HepG2 (cell line): ENCODE data around the gene NFE2L2. TPM values are rescaled to one million over a fixed set of nuclear protein-coding genes. Genes with fewer than 3 reads are reported as not detected.
A peak's percentile ranks its signal among the peaks of the same experiment; 100 is the strongest.

Experiments
- ATAC-seq: fragments of 200-7000 bp; cut with Tn5 transposase; 3 replicates; pipeline ENCODE4 v1.9.1; 2020; ENCODE audit warnings: mild to moderate bottlenecking, moderate library complexity
- BruUV-seq: library from RNA; stranded (reverse); fragments of 400-500 nt; replicated peaks from 2 replicates; lab custom pipeline; 2021; lab: Mats Ljungman, UMichigan
- CTCF ChIA-PET: fragments of 300-600 bp; formaldehyde crosslinking; extraction: SDS; loops from one replicate; lab custom pipeline; 2021; ENCODE audit warnings: low total read pairs, inconsistent platforms, low intra/inter-chr PET ratio; lab: Yijun Ruan, JAX
- POLR2A ChIA-PET: fragments of 350-600 bp; sonication (Branson Sonifier 250); formaldehyde crosslinking; loops from one replicate; lab custom pipeline; 2020; ENCODE audit warnings: antibody characterized with exemption, inconsistent platforms; lab: Yijun Ruan, JAX
- DNase-seq: peaks from one replicate; pipeline ENCODE4 v3.0.0-alpha.2; 2015; ENCODE audit warnings: low spot score
- FAIRE-seq: peaks from 3 replicates; lab custom pipeline; 2011; peaks lifted over from hg19 to GRCh38; lab: Jason Lieb, UNC
- H2AFZ ChIP-seq: one replicate; pipeline ENCODE4 v1.6.1; 2011; ENCODE audit warnings: low read length, inconsistent platforms
- H3K27ac ChIP-seq: fragments of 300-600 bp; 3 replicates; pipeline ENCODE4 v1.8.0; 2011; ENCODE audit warnings: mixed run types, mild to moderate bottlenecking, mixed read lengths, low read length, inconsistent platforms; ENCODE audit not compliant: insufficient read depth; ENCODE audit errors: extremely low read length
- H3K27me3 ChIP-seq, 2 experiments: fragments of 200-600 bp in 1 of 2; 2 replicates in 1 of 2; 3 replicates in 1 of 2; pipeline versions ENCODE4 v1.6.0 to v1.8.0; 2011; ENCODE audit warnings: low read length in 2 of 2, mild to moderate bottlenecking in 2 of 2, moderate library complexity in 2 of 2, inconsistent platforms in 1 of 2; ENCODE audit not compliant: insufficient read depth in 2 of 2, control insufficient read depth in 1 of 2
- H3K36me3 ChIP-seq, 2 experiments: fragments of 200-600 bp in 1 of 2; replicated peaks in 1 of 2; 2 replicates in 1 of 2; 3 replicates in 1 of 2; pipeline versions ENCODE4 v1.5.1 to v1.8.0; 2011; ENCODE audit warnings: low read length in 2 of 2, inconsistent platforms in 1 of 2; ENCODE audit not compliant: insufficient read depth in 2 of 2, control insufficient read depth in 1 of 2
- H3K4me1 ChIP-seq: 2 replicates; pipeline ENCODE4 v1.5.1; 2012; ENCODE audit warnings: low read length, inconsistent platforms; ENCODE audit not compliant: insufficient read depth
- H3K4me2 ChIP-seq: 2 replicates; pipeline ENCODE4 v1.6.0; 2011; ENCODE audit warnings: low read depth, low read length, inconsistent platforms
- H3K4me3 ChIP-seq, 3 experiments: fragments of 200-600 bp in 1 of 3; sonication (generic), shearing (Covaris generic) in 1 of 3; replicated peaks in 1 of 3; 2 replicates each; pipeline ENCODE4 v1.5.1; 2011 to 2016; ENCODE audit warnings: low read length in 3 of 3, inconsistent platforms in 2 of 3, low read depth in 2 of 3, mild to moderate bottlenecking in 2 of 3, control low read depth in 1 of 3, mixed read lengths in 1 of 3; ENCODE audit not compliant: insufficient read depth in 1 of 3
- H3K79me2 ChIP-seq: one replicate; pipeline ENCODE4 v1.6.1; 2011; ENCODE audit warnings: low read length, inconsistent platforms; ENCODE audit not compliant: insufficient read depth
- H3K9ac ChIP-seq: 2 replicates; pipeline ENCODE4 v1.6.0; 2011; ENCODE audit warnings: mild to moderate bottlenecking, low read depth, low read length, inconsistent platforms; ENCODE audit not compliant: insufficient read depth
- H3K9me3 ChIP-seq: 2 replicates; pipeline ENCODE4 v1.5.1; 2012; ENCODE audit warnings: mild to moderate bottlenecking, low read length
- H4K20me1 ChIP-seq: 2 replicates; pipeline ENCODE4 v1.6.0; 2011; ENCODE audit warnings: inconsistent platforms, mild to moderate bottlenecking, low read length, moderate library complexity; ENCODE audit not compliant: insufficient read depth
- AKAP8 ChIP-seq: sonication (generic); formaldehyde crosslinking; IDR thresholded peaks from 2 replicates; pipeline ENCODE4 v1.5.1; 2020; ENCODE audit warnings: mild to moderate bottlenecking, missing genetic modification reagents
- DNMT3B ChIP-seq: conservative IDR thresholded peaks from 2 replicates; pipeline ENCODE4 v1.6.1; 2016; ENCODE audit warnings: missing biosample characterization, control low read depth
- GATA4 ChIP-seq: sonication (generic); IDR thresholded peaks from 2 replicates; pipeline ENCODE4 v1.6.1; 2016; ENCODE audit warnings: antibody characterized with exemption, low read depth, borderline replicate concordance
- HDAC2 ChIP-seq: sonication (generic); formaldehyde crosslinking; IDR thresholded peaks from 2 replicates; pipeline ENCODE4 v1.4.0; 2020; ENCODE audit warnings: missing genetic modification reagents
- HHEX ChIP-seq: IDR thresholded peaks from 2 replicates; pipeline ENCODE4 v1.6.1; 2016; ENCODE audit warnings: control low read depth
- KAT7 ChIP-seq: IDR thresholded peaks from 2 replicates; pipeline ENCODE4 v1.6.1; 2018; ENCODE audit warnings: borderline replicate concordance, missing compliant biosample characterization
- KLF9 ChIP-seq: IDR thresholded peaks from 2 replicates; pipeline ENCODE4 v1.6.1; 2016; ENCODE audit warnings: low read depth
- MATR3 ChIP-seq: sonication (generic); formaldehyde crosslinking; IDR thresholded peaks from 2 replicates; pipeline ENCODE4 v1.4.0; 2020; ENCODE audit warnings: missing genetic modification reagents
- NFKBIZ ChIP-seq: IDR thresholded peaks from 2 replicates; pipeline ENCODE4 v1.6.1; 2018; ENCODE audit warnings: missing genetic modification reagents, missing compliant biosample characterization
- RBM39 ChIP-seq: fragments of 200-400 bp; formaldehyde crosslinking; IDR thresholded peaks from one replicate; pipeline ENCODE4 v1.6.1; 2018; ENCODE audit warnings: antibody characterized with exemption, mild to moderate bottlenecking, low read depth, low read length; ENCODE audit not compliant: poor library complexity, severe bottlenecking
- SMYD3 ChIP-seq: sonication (generic); formaldehyde crosslinking; IDR thresholded peaks from 2 replicates; pipeline ENCODE4 v1.8.1; 2023; ENCODE audit warnings: mild to moderate bottlenecking, missing genetic modification reagents
- SUZ12 ChIP-seq: fragments of 150-350 bp; IDR thresholded peaks from 2 replicates; pipeline ENCODE4 v1.6.1; 2014; ENCODE audit warnings: low read depth, low read length
- TBX2 ChIP-seq: sonication (generic); formaldehyde crosslinking; IDR thresholded peaks from 2 replicates; pipeline ENCODE4 v1.5.0; 2020; ENCODE audit warnings: missing genetic modification reagents, mild to moderate bottlenecking, borderline replicate concordance
- ZBTB8A ChIP-seq: sonication (generic); formaldehyde crosslinking; IDR thresholded peaks from 2 replicates; pipeline ENCODE4 v1.4.0; 2020; ENCODE audit warnings: mild to moderate bottlenecking, low read depth, missing genetic modification reagents, borderline replicate concordance
- ZC3H4 ChIP-seq: sonication (generic); formaldehyde crosslinking; IDR thresholded peaks from 2 replicates; pipeline ENCODE4 v1.4.0; 2020; ENCODE audit warnings: missing genetic modification reagents, borderline replicate concordance
- ZNF343 ChIP-seq: sonication (generic); formaldehyde crosslinking; IDR thresholded peaks from 2 replicates; pipeline ENCODE4 v1.4.0; 2020; ENCODE audit warnings: mild to moderate bottlenecking, missing genetic modification reagents
- ZNF670 ChIP-seq: sonication (generic); formaldehyde crosslinking; IDR thresholded peaks from 2 replicates; pipeline ENCODE4 v1.8.0; 2022; ENCODE audit warnings: mild to moderate bottlenecking, missing genetic modification reagents, borderline replicate concordance
- ZNF780A ChIP-seq: sonication (generic); formaldehyde crosslinking; IDR thresholded peaks from 2 replicates; pipeline ENCODE4 v1.8.0; 2022; ENCODE audit warnings: mild to moderate bottlenecking, missing genetic modification reagents, moderate library complexity
- WGBS: methylation state at CpG from one replicate; pipeline ENCODE4 v1.1.6; 2017; ENCODE audit warnings: low lambda C conversion rate; 5-methylcytosine and 5-hydroxymethylcytosine counted together
- in situ Hi-C: cut with HindIII; loops from 2 replicates; pipeline ENCODE4 v1.10.0; 2017; ENCODE audit warnings: low pct_unique_long_range_greater_than_20kb; ENCODE audit not compliant: extremely low pct_ligation_motif_present
- intact Hi-C: fragments of 100-400 bp; cut with micrococcal nuclease; formaldehyde crosslinking; loops from one replicate; pipeline ENCODE4 v1.10.0; 2022; ENCODE audit not compliant: unreplicated experiment
- polyA plus RNA-seq, 8 experiments: library from polyadenylated mRNA; depleted of rRNA in 3 of 8; stranded (reverse) in 7 of 8; unstranded in 1 of 8; fragments of >200 nt; fragmentation: Illumina TruSeq in 4 of 8; extraction: Trizol in 4 of 8; gene quantifications; 2 replicates each; pipeline versions ENCODE4 v1.2.1 to v1.2.3, GENCODE V29; 2011 to 2016; ENCODE audit warnings: low read depth in 4 of 8, missing spikeins in 1 of 8, mixed read lengths in 1 of 8; ENCODE audit not compliant: insufficient read depth in 1 of 8
- total RNA-seq, 5 experiments: library from RNA; depleted of rRNA; stranded (reverse); fragments of >200 nt; fragmentation: Illumina TruSeq; extraction: Trizol; gene quantifications; 2 replicates each; pipeline ENCODE4 v1.2.3, GENCODE V29; 2016; ENCODE audit warnings: low read depth in 1 of 5
- TF ChIP-seq, protein P1 (sequence below): sonication (generic); formaldehyde crosslinking; IDR thresholded peaks from 2 replicates; pipeline ENCODE4 v1.4.0; 2020; ENCODE audit warnings: missing genetic modification reagents, borderline replicate concordance
- TF ChIP-seq, protein P2 (sequence below): sonication (generic); formaldehyde crosslinking; conservative IDR thresholded peaks from 2 replicates; pipeline ENCODE4 v1.4.0; 2020; ENCODE audit warnings: missing genetic modification reagents

The NFE2L2 gene
- total and polyA plus RNA-seq, 2 of the 13 experiments (the other 11 are each of a cell fraction or from before 2014, with no cell fraction given) = 84.6 to 215 TPM

- H3K27me3 ChIP-seq = no peaks in the 10 kb centered on the region
- H3K4me1 ChIP-seq = peaks cover 100% of the 10 kb centered on the region
- H3K27ac ChIP-seq = peak overlapping the region; percentile 36
- 42% methylated on average over 3 of the region's 3 CpGs for WGBS
- no peak overlapping the region for H2AFZ ChIP-seq
- peaks cover 3 to 40% of the 10 kb centered on the region in 2 experiments for H3K36me3 ChIP-seq
- H3K4me3 ChIP-seq = peak overlapping the region in 1 of 3 experiments; percentile 43; a peak in 2 of 6 replicates
- peak overlapping the region; percentile 96 for H3K4me2 ChIP-seq
- ATAC-seq = peak; percentile 11
- no peaks in the 10 kb centered on the region for H3K9me3 ChIP-seq
- ChIA-PET POLR2A (interaction anchor here (1.3 to 8.5 kb wide), 3 partner anchors 9 to 92 kb away, joined by 4 to 96 read pairs (median 5); partner anchors contain the start of genes HNRNPA3 and NFE2L2), CTCF (no interaction called here)
- H4K20me1 ChIP-seq = peaks cover 100% of the 10 kb centered on the region
- DNase-seq = no peak
- BruUV-seq = no TSS peak
- in situ Hi-C loops = no loop called here
- H3K79me2 ChIP-seq = peaks cover 99% of the 10 kb centered on the region
- intact Hi-C loops = no loop called here
- FAIRE-seq = no peak
- H3K9ac ChIP-seq = peak overlapping the region; percentile 17; the same call in 1 of the 2 replicates
- TF ChIP-seq HDAC2 (CRISPR knock-in tag) (0 out of 2 replicates have a peak, but pooled peaks have one; percentile 15), MATR3 (CRISPR knock-in tag) (no peak), KAT7 (CRISPR knock-in tag) (0 out of 2 replicates have a peak, but pooled peaks have one; percentile 18), TBX2 (no peak), ZBTB8A (CRISPR knock-in tag) (no peak), DNMT3B (CRISPR knock-in tag) (no peak), ZNF780A (CRISPR knock-in tag) (no peak), ZNF343 (CRISPR knock-in tag) (no peak), AKAP8 (peak; percentile 68; the same call in 1 of the 2 replicates), NFKBIZ (CRISPR knock-in tag) (no peak), SUZ12 (no peak), ZC3H4 (CRISPR knock-in tag) (0 out of 2 replicates have a peak, but pooled peaks have one; percentile 30), RBM39 (no peak), HHEX (CRISPR knock-in tag) (no peak), GATA4 (no peak), ZNF670 (CRISPR knock-in tag) (no peak), KLF9 (CRISPR knock-in tag) (no peak), SMYD3 (CRISPR knock-in tag) (no peak)
- TF ChIP-seq, protein P1, sequence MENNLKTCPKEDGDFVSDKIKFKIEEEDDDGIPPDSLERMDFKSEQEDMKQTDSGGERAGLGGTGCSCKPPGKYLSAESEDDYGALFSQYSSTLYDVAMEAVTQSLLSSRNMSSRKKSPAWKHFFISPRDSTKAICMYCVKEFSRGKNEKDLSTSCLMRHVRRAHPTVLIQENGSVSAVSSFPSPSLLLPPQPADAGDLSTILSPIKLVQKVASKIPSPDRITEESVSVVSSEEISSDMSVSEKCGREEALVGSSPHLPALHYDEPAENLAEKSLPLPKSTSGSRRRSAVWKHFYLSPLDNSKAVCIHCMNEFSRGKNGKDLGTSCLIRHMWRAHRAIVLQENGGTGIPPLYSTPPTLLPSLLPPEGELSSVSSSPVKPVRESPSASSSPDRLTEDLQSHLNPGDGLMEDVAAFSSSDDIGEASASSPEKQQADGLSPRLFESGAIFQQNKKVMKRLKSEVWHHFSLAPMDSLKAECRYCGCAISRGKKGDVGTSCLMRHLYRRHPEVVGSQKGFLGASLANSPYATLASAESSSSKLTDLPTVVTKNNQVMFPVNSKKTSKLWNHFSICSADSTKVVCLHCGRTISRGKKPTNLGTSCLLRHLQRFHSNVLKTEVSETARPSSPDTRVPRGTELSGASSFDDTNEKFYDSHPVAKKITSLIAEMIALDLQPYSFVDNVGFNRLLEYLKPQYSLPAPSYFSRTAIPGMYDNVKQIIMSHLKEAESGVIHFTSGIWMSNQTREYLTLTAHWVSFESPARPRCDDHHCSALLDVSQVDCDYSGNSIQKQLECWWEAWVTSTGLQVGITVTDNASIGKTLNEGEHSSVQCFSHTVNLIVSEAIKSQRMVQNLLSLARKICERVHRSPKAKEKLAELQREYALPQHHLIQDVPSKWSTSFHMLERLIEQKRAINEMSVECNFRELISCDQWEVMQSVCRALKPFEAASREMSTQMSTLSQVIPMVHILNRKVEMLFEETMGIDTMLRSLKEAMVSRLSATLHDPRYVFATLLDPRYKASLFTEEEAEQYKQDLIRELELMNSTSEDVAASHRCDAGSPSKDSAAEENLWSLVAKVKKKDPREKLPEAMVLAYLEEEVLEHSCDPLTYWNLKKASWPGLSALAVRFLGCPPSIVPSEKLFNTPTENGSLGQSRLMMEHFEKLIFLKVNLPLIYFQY (CRISPR knock-in tag) = 0 out of 2 replicates have a peak, but pooled peaks have one; percentile 37
- TF ChIP-seq, protein P2, sequence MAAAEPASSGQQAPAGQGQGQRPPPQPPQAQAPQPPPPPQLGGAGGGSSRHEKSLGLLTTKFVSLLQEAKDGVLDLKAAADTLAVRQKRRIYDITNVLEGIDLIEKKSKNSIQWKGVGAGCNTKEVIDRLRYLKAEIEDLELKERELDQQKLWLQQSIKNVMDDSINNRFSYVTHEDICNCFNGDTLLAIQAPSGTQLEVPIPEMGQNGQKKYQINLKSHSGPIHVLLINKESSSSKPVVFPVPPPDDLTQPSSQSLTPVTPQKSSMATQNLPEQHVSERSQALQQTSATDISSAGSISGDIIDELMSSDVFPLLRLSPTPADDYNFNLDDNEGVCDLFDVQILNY (CRISPR knock-in tag) = no peak
Observed at GRCh38 chr2:177256695-177257094, 7.8 kb downstream of the NFE2L2 start.
